HEK293 (cell line): ENCODE data around the gene SLC39A12.

Experiments
- CTCF ChIA-PET: fragments of 350-600 bp; formaldehyde crosslinking; extraction: SDS; loops from one replicate; lab custom pipeline; 2021; ENCODE audit warnings: antibody characterized with exemption; lab: Yijun Ruan, JAX
- POLR2A ChIA-PET: fragments of 300-600 bp; formaldehyde crosslinking; extraction: SDS; loops from one replicate; lab custom pipeline; 2020; ENCODE audit warnings: antibody characterized with exemption, inconsistent platforms; lab: Yijun Ruan, JAX
- H3K27ac ChIP-seq: fragments of 200-500 bp; sonication (Bioruptor generic); 2 replicates; pipeline ENCODE4 v1.5.1; 2014; ENCODE audit warnings: low read depth, low read length, control low read depth, inconsistent platforms; ENCODE audit errors: extremely low read depth
- H3K36me3 ChIP-seq, 2 experiments: fragments of 200-500 bp in 1 of 2; sonication (Bioruptor generic) in 1 of 2; 1 replicate in 1 of 2; 2 replicates in 1 of 2; pipeline ENCODE4 v1.5.1; 2014 to 2017; ENCODE audit warnings: inconsistent platforms in 2 of 2, low read length in 2 of 2; ENCODE audit not compliant: control insufficient read depth in 2 of 2, insufficient read depth in 1 of 2
- H3K4me1 ChIP-seq: fragments of 200-500 bp; sonication (Bioruptor generic); 2 replicates; pipeline ENCODE4 v1.5.1; 2014; ENCODE audit warnings: mild to moderate bottlenecking, low read length, inconsistent platforms; ENCODE audit not compliant: control insufficient read depth, insufficient read depth
- H3K4me3 ChIP-seq: 2 replicates; pipeline ENCODE4 v1.5.1; 2011; ENCODE audit warnings: low read depth, mild to moderate bottlenecking, control low read depth, low read length, moderate library complexity
- H3K9me3 ChIP-seq: fragments of 200-500 bp; sonication (Bioruptor generic); 2 replicates; pipeline ENCODE4 v1.5.1; 2014; ENCODE audit warnings: low read depth, low read length, inconsistent platforms; ENCODE audit not compliant: control insufficient read depth, insufficient read depth
- BCL11A ChIP-seq: fragments of 450-650 bp; formaldehyde crosslinking; IDR thresholded peaks from 2 replicates; pipeline ENCODE4 v1.5.1; 2016; ENCODE audit warnings: low read depth, missing biosample characterization, missing genetic modification characterization
- BCL6B ChIP-seq: fragments of 450-650 bp; formaldehyde crosslinking; IDR thresholded peaks from 2 replicates; pipeline ENCODE4 v1.5.1; 2017; ENCODE audit warnings: missing biosample characterization, missing genetic modification characterization
- FEZF1 ChIP-seq: fragments of 450-650 bp; formaldehyde crosslinking; IDR thresholded peaks from 2 replicates; pipeline ENCODE4 v1.5.1; 2016; ENCODE audit warnings: missing biosample characterization, missing genetic modification characterization
- GLI2 ChIP-seq: fragments of 450-650 bp; formaldehyde crosslinking; IDR thresholded peaks from 2 replicates; pipeline ENCODE4; 2017; ENCODE audit warnings: missing biosample characterization, missing genetic modification characterization, low read depth, borderline replicate concordance
- ZBTB1 ChIP-seq: fragments of 450-650 bp; formaldehyde crosslinking; IDR thresholded peaks from 2 replicates; pipeline ENCODE4 v1.5.1; 2016; ENCODE audit warnings: missing biosample characterization, missing genetic modification characterization
- ZBTB11 ChIP-seq: fragments of 450-650 bp; formaldehyde crosslinking; conservative IDR thresholded peaks from 2 replicates; pipeline ENCODE4 v1.5.1; 2016; ENCODE audit warnings: low read depth, missing biosample characterization, missing genetic modification characterization
- ZBTB8A ChIP-seq: fragments of 450-650 bp; formaldehyde crosslinking; IDR thresholded peaks from 2 replicates; pipeline ENCODE4 v1.5.1; 2016; ENCODE audit warnings: missing biosample characterization, missing genetic modification characterization
- ZFHX2 ChIP-seq: fragments of 450-650 bp; formaldehyde crosslinking; conservative IDR thresholded peaks from 2 replicates; pipeline ENCODE4 v1.5.1; 2016; ENCODE audit warnings: missing biosample characterization, missing genetic modification characterization
- ZNF132 ChIP-seq: fragments of 450-650 bp; formaldehyde crosslinking; IDR thresholded peaks from 2 replicates; pipeline ENCODE4 v1.5.1; 2017; ENCODE audit warnings: missing biosample characterization, missing genetic modification characterization, borderline replicate concordance
- ZNF133 ChIP-seq: fragments of 450-650 bp; formaldehyde crosslinking; IDR thresholded peaks from 2 replicates; pipeline ENCODE4 v1.5.1; 2016; ENCODE audit warnings: missing biosample characterization, missing genetic modification characterization
- ZNF138 ChIP-seq: fragments of 450-650 bp; formaldehyde crosslinking; IDR thresholded peaks from 2 replicates; pipeline ENCODE4 v1.5.1; 2016; ENCODE audit warnings: missing biosample characterization, missing genetic modification characterization, borderline replicate concordance
- ZNF24 ChIP-seq: fragments of 450-650 bp; formaldehyde crosslinking; IDR thresholded peaks from 2 replicates; pipeline ENCODE4 v1.5.1; 2016; ENCODE audit warnings: missing biosample characterization, missing genetic modification characterization
- ZNF350 ChIP-seq: fragments of 450-650 bp; formaldehyde crosslinking; IDR thresholded peaks from 2 replicates; pipeline ENCODE4 v1.5.0; 2017; ENCODE audit warnings: missing biosample characterization, mild to moderate bottlenecking, missing genetic modification characterization
- ZNF366 ChIP-seq: fragments of 450-650 bp; formaldehyde crosslinking; conservative IDR thresholded peaks from 2 replicates; pipeline ENCODE4 v1.5.1; 2016; ENCODE audit warnings: missing biosample characterization, missing genetic modification characterization
- ZNF37A ChIP-seq: fragments of 450-650 bp; IDR thresholded peaks from 2 replicates; pipeline ENCODE4 v1.5.1; 2018; ENCODE audit warnings: missing biosample characterization, missing genetic modification characterization
- ZNF513 ChIP-seq: fragments of 450-650 bp; IDR thresholded peaks from 2 replicates; pipeline ENCODE4 v1.5.1; 2018; ENCODE audit warnings: missing biosample characterization, missing genetic modification characterization
- ZNF521 ChIP-seq: fragments of 450-650 bp; formaldehyde crosslinking; IDR thresholded peaks from 2 replicates; pipeline ENCODE4 v1.5.1; 2017; ENCODE audit warnings: missing biosample characterization, mild to moderate bottlenecking, missing genetic modification characterization
- ZNF626 ChIP-seq: fragments of 450-650 bp; sonication (Bioruptor Pico); formaldehyde crosslinking; IDR thresholded peaks from 2 replicates; pipeline ENCODE4 v1.5.1; 2018; ENCODE audit warnings: missing biosample characterization, missing genetic modification characterization, inconsistent platforms
- ZNF704 ChIP-seq: fragments of 450-650 bp; formaldehyde crosslinking; IDR thresholded peaks from 2 replicates; pipeline ENCODE4 v1.5.1; 2016; ENCODE audit warnings: missing biosample characterization, missing genetic modification characterization
- ZNF776 ChIP-seq: fragments of 450-650 bp; formaldehyde crosslinking; IDR thresholded peaks from 2 replicates; pipeline ENCODE4 v1.5.0; 2017; ENCODE audit warnings: missing biosample characterization, missing genetic modification characterization, borderline replicate concordance

Gene SLC39A12

GRCh38 chr10:17951868-17952371 lies at the start of gene SLC39A12:
Gene SLC39A12 (plus strand): TSS chr10:17951918. CDS start chr10:17953277, 1,359 bp downstream.
- no peak for TF ChIP-seq ZNF138 (tag by site-specific recombination)
- TF ChIP-seq ZNF350 (tag by site-specific recombination) = peak; percentile 36; the same call in 1 of the 2 replicates
- TF ChIP-seq ZNF513 (tag by site-specific recombination) = no peak
- peak; percentile 58 for TF ChIP-seq FEZF1 (tag by site-specific recombination)
- TF ChIP-seq BCL6B (tag by site-specific recombination) = peak; percentile 67
- CTCF ChIA-PET = interaction anchor here (0.7 to 1.1 kb wide), 2 partner anchors 150 to 343 kb away, joined by 3 read pairs; no protein-coding TSS in a partner anchor
- Histone ChIP-seq H3K9me3 (no peaks in the 10 kb centered on the region), H3K36me3 (no peaks in the 10 kb centered on the region), H3K27ac (no peak within 1 kb of the TSS), H3K4me3 (no peak within 1 kb of the TSS), H3K4me1 (no peaks in the 10 kb centered on the region; the same call in 1 of the 2 replicates)
- POLR2A ChIA-PET = no interaction called here

GRCh38 chr10:17904564-17904963 lies 47.2 kb upstream of the SLC39A12 start:
- no peaks in the 10 kb centered on the region for H3K9me3 ChIP-seq
- H3K27ac ChIP-seq = no peak overlapping the region
- POLR2A ChIA-PET = no interaction called here
- H3K4me1 ChIP-seq = no peaks in the 10 kb centered on the region
- no peaks in the 10 kb centered on the region for H3K36me3 ChIP-seq
- no peak overlapping the region for H3K4me3 ChIP-seq
- TF ChIP-seq ZNF704 (tag by site-specific recombination) (no peak), ZBTB1 (tag by site-specific recombination) (no peak), ZBTB8A (no peak), BCL6B (tag by site-specific recombination) (no peak)
- CTCF ChIA-PET = interaction anchor here (0.5 to 2.6 kb wide), 4 partner anchors 99 to 294 kb away, joined by 3 to 8 read pairs (median 4); no protein-coding TSS in a partner anchor

GRCh38 chr10:17905491-17905890 lies 46.2 kb upstream of the SLC39A12 start:
- H3K4me1 ChIP-seq = no peaks in the 10 kb centered on the region
- ChIA-PET POLR2A (no interaction called here), CTCF (interaction anchor here (0.7 to 2.6 kb wide), 3 partner anchors 9 to 311 kb away, joined by 3 to 8 read pairs (median 5); no protein-coding TSS in a partner anchor)
- H3K9me3 ChIP-seq = no peaks in the 10 kb centered on the region
- no peaks in the 10 kb centered on the region for H3K36me3 ChIP-seq
- H3K27ac ChIP-seq = no peak overlapping the region
- H3K4me3 ChIP-seq = no peak overlapping the region
- no peak for TF ChIP-seq ZNF133 (tag by site-specific recombination)
- no peak for TF ChIP-seq ZFHX2 (tag by site-specific recombination)
- no peak for TF ChIP-seq ZNF776 (tag by site-specific recombination)
- TF ChIP-seq BCL11A (tag by site-specific recombination) = no peak
- no peak for TF ChIP-seq ZNF132 (tag by site-specific recombination)
- TF ChIP-seq ZNF626 (tag by site-specific recombination) = no peak
- no peak for TF ChIP-seq GLI2 (tag by site-specific recombination)
- TF ChIP-seq ZNF24 (tag by site-specific recombination) = no peak
- no peak for TF ChIP-seq ZNF521 (tag by site-specific recombination)
- TF ChIP-seq ZNF366 (tag by site-specific recombination) = no peak
- TF ChIP-seq ZBTB11 (tag by site-specific recombination) = no peak
- no peak for TF ChIP-seq ZNF37A (tag by site-specific recombination)
